Psoas muscle (tissue), 8 donors: ENCODE measurements around the gene MFSD8. TPM values are rescaled to one million over a fixed set of nuclear protein-coding genes. Genes with fewer than 3 reads are reported as not detected.
A peak's percentile ranks its signal among the peaks of the same experiment; 100 is the strongest.
"Not testable (repeated sequence)": the region's sequence is repeated elsewhere in the genome, so short reads cannot be mapped to it uniquely, and the experiment has no call there.

Experiments
- ATAC-seq, 4 donors: fragments of 200-7000 bp; cut with Tn5 transposase; one replicate each; pipeline ENCODE4 v1.9.1; 2020; ENCODE audit warnings: moderate library complexity in 3 of 4, mild to moderate bottlenecking in 2 of 4
- DNase-seq, 2 donors: peaks; one replicate each; pipeline ENCODE4 v3.0.0-alpha.2; 2020
- H3K27ac ChIP-seq: fragments of 200-600 bp; one replicate; pipeline ENCODE4 v1.8.0; 2022
- H3K27me3 ChIP-seq, 3 donors: fragments of 200-600 bp in 1 of 3; one replicate each; pipeline versions ENCODE4 v1.6.1 to v1.8.0; 2013 to 2022; ENCODE audit warnings: low read length in 2 of 3, mild to moderate bottlenecking in 2 of 3, moderate library complexity in 1 of 3; ENCODE audit not compliant: insufficient read depth in 3 of 3
- H3K36me3 ChIP-seq, 2 donors: fragments of 200-600 bp in 1 of 2; one replicate each; pipeline versions ENCODE4 v1.6.1 to v1.8.0; 2013 to 2022; ENCODE audit warnings: low read depth in 1 of 2, mild to moderate bottlenecking in 1 of 2, moderate library complexity in 1 of 2; ENCODE audit not compliant: insufficient read depth in 1 of 2
- H3K4me1 ChIP-seq: fragments of 200-600 bp; one replicate; pipeline ENCODE4 v1.8.0; 2022
- H3K4me3 ChIP-seq: fragments of 200-600 bp; one replicate; pipeline ENCODE4 v1.8.0; 2022; ENCODE audit warnings: mild to moderate bottlenecking
- H3K9me3 ChIP-seq: fragments of 200-600 bp; one replicate; pipeline ENCODE4 v1.8.0; 2022
- CTCF ChIP-seq: fragments of 200-600 bp; IDR thresholded peaks from one replicate; pipeline ENCODE4 v1.8.0; 2022; ENCODE audit warnings: antibody characterized with exemption
- WGBS, 3 donors: extraction: QIAGEN DNeasy Blood & Tissue Kit; methylation state at CpG; one replicate each; pipeline versions ENCODE4 v1.1.6 to v1.1.7; 2013; 5-methylcytosine and 5-hydroxymethylcytosine counted together
- intact Hi-C, 2 donors: fragments of 100-400 bp; cut with DNase I; formaldehyde crosslinking; loops; one replicate each; pipeline versions ENCODE4 v1.11.0 to v1.14.2; 2022
- polyA plus RNA-seq, 3 donors: library from polyadenylated mRNA; stranded (reverse); fragments of 200-250 nt; gene quantifications; one replicate each; pipeline ENCODE4 v1.2.3, GENCODE V29; 2013
- total RNA-seq, 4 donors: library from RNA; stranded (reverse); fragmentation: NEBNext Ultra II Directional in 2 of 4; extraction: Animal tissue kit (Norgen Biotek cat#: 25700) in 2 of 4; gene quantifications; one replicate each; pipeline versions ENCODE4 v1.2.1 to v1.2.4, GENCODE V29; 2021 to 2023
- donor health status: healthy with polysubstance abuse.
- donor health status: DM: no; HTN: no; CAD: no; lungs with moderate emphysema.
- donor health status: Bipolar disorder and iron deficiency.
- donor health status: healthy.
- donor health status: DM: yes; HTN: yes; CAD: no.
- donor health status: DM: no; HTN: no; CAD: no.
- donor health status: DM: no; HTN: no; CAD: no.
- donor health status: DM: yes; HTN: yes; CAD: no.

MFSD8 gene
- total and polyA plus RNA-seq, 7 donors = 3.7 to 10.9 (median 6.5) TPM

- peaks cover 0 to 42% of the 10 kb centered on the region in 2 donors for H3K36me3 ChIP-seq
- no peaks in the 10 kb centered on the region for H3K27me3 ChIP-seq
- H3K9me3 ChIP-seq = no peaks in the 10 kb centered on the region
- peaks cover 9% of the 10 kb centered on the region for H3K4me1 ChIP-seq
- H3K4me3 ChIP-seq = no peak overlapping the region
- DNase-seq (no peak), ATAC-seq (peak; percentile 69 to 97 (median 88))
- no peak overlapping the region for H3K27ac ChIP-seq
- TF ChIP-seq CTCF = no peak
- intact Hi-C loops = no loop called here
Observed at GRCh38 chr4:127917151-127917550, 47.8 kb downstream of the MFSD8 start.

- WGBS, 3 donors = 82 to 87% (median 83%) methylated on average over 3 of the region's 3 CpGs
- peaks cover 0 to 37% of the 10 kb centered on the region in 2 donors for H3K36me3 ChIP-seq
- no peak for TF ChIP-seq CTCF
- H3K9me3 ChIP-seq = no peaks in the 10 kb centered on the region
- H3K4me3 ChIP-seq = no peak overlapping the region
- peak in 2 of 4 donors; percentile 48 to 55 for ATAC-seq
- peaks cover 9% of the 10 kb centered on the region for H3K4me1 ChIP-seq
- intact Hi-C loops = no loop called here
- no peak overlapping the region for H3K27ac ChIP-seq
- no peaks in the 10 kb centered on the region for H3K27me3 ChIP-seq
- DNase-seq = no peak
Observed at GRCh38 chr4:127916512-127916911, 48.5 kb downstream of the MFSD8 start.

GRCh38 chr4:127905029-127905428 is 59.9 kb downstream of the MFSD8 start:
- no peak overlapping the region for H3K4me3 ChIP-seq
- DNase-seq (no peak), ATAC-seq (no peak)
- intact Hi-C loops = no loop called here
- 88 to 91% (median 88%) methylated on average over 8 of the region's 8 CpGs for WGBS, 3 donors
- no peak overlapping the region for H3K27ac ChIP-seq
- no peaks in the 10 kb centered on the region for H3K4me1 ChIP-seq
- H3K9me3 ChIP-seq = no peaks in the 10 kb centered on the region
- no peaks in the 10 kb centered on the region for H3K27me3 ChIP-seq
- TF ChIP-seq CTCF = no peak
- no peaks in the 10 kb centered on the region for H3K36me3 ChIP-seq

DNA sequence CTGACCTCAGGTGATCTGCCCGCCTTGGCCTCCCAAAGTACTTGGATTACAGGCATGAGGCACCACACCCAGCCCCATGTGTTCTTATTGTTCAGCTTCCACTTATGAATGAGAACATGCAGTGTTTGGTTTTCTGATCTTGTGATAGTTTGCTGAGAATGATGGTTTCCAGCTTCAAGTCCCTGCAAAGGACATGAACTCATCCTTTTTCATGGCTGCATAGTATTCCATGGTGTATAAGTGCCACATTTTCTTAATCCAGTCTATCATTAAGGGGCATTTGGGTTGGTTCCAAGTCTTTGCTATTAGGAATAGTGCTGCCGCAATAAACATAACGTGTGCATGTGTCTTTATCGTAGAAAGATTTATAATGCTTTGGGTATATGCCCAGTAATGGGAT is 65.3 kb downstream of the MFSD8 start:
- intact Hi-C loops, H3K4me1 ChIP-seq, ATAC-seq, H3K27me3 ChIP-seq, H3K4me3 ChIP-seq, H3K36me3 ChIP-seq, DNase-seq, H3K9me3 ChIP-seq, H3K27ac ChIP-seq: not testable (repeated sequence)
- whole genome bisulfite sequencing, 3 donors = 96 to 100% (median 98%) methylated on average over 4 of the region's 4 CpGs

DNA sequence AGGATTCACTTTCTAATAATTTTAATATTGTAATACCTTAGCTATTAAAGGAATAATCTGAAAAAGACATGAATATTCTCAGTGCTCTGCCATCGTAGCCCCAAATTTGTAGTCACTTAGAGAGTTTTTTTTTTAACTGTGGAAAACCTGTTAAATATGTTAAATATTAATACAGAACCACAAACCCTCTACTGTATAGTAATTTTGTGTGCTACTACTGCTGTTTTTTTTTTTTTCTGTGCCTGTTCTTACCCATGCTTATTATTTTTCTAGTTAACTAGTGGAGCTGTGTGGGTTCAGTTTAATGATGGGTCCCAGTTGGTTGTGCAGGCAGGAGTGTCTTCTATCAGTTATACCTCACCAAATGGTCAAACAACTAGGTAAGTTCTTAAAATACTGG is 68.4 kb downstream of the MFSD8 start:
- TF ChIP-seq CTCF = no peak
- H3K9me3 ChIP-seq = no peaks in the 10 kb centered on the region
- H3K36me3 ChIP-seq = no peaks in the 10 kb centered on the region
- no peaks in the 10 kb centered on the region for H3K27me3 ChIP-seq
- WGBS, 3 donors = 91 to 97% (median 95%) methylated on average over 1 of the region's 1 CpG
- H3K4me1 ChIP-seq = no peaks in the 10 kb centered on the region
- no peak for ATAC-seq
- DNase-seq = no peak
- intact Hi-C loops = no loop called here
- H3K4me3 ChIP-seq = no peak overlapping the region
- H3K27ac ChIP-seq = no peak overlapping the region
